Liver (tissue), 9 donors: Measurements from ENCODE around the gene XAB2. TPM values are rescaled to one million over a fixed set of nuclear protein-coding genes. Genes with fewer than 3 reads are reported as not detected.

Source experiments
- DNase-seq: peaks from one replicate; pipeline ENCODE4 v3.0.0-alpha.2; 2017; ENCODE audit warnings: low spot score
- H3K27ac ChIP-seq, 2 donors: one replicate each; pipeline ENCODE4 v1.7.0; 2013; ENCODE audit warnings: inconsistent platforms in 2 of 2, low read length in 2 of 2, control low read depth in 1 of 2, low read depth in 1 of 2, mild to moderate bottlenecking in 1 of 2
- H3K27me3 ChIP-seq, 4 donors: one replicate each; pipeline versions ENCODE4 v1.6.1 to v1.7.0; 2013; ENCODE audit warnings: low read length in 3 of 4, inconsistent platforms in 1 of 4, mild to moderate bottlenecking in 1 of 4, moderate library complexity in 1 of 4; ENCODE audit not compliant: control insufficient read depth in 4 of 4, insufficient read depth in 4 of 4
- H3K36me3 ChIP-seq, 4 donors: one replicate each; pipeline versions ENCODE4 v1.6.1 to v1.7.0; 2013; ENCODE audit warnings: low read length in 3 of 4, mild to moderate bottlenecking in 3 of 4, low read depth in 1 of 4, moderate library complexity in 1 of 4; ENCODE audit not compliant: control insufficient read depth in 4 of 4, insufficient read depth in 3 of 4
- H3K4me1 ChIP-seq, 4 donors: one replicate each; pipeline versions ENCODE4 v1.6.1 to v1.7.0; 2013; ENCODE audit warnings: low read length in 3 of 4, mild to moderate bottlenecking in 3 of 4, moderate library complexity in 1 of 4; ENCODE audit not compliant: control insufficient read depth in 4 of 4, insufficient read depth in 4 of 4
- H3K4me3 ChIP-seq, 3 donors: one replicate each; pipeline versions ENCODE4 v1.6.1 to v1.7.0; 2013; ENCODE audit warnings: low read length in 3 of 3, control low read depth in 1 of 3, low read depth in 1 of 3, mild to moderate bottlenecking in 1 of 3
- H3K9ac ChIP-seq, 2 donors: one replicate each; pipeline ENCODE4 v1.7.0; 2013; ENCODE audit warnings: low read length in 2 of 2, mild to moderate bottlenecking in 2 of 2, moderate library complexity in 2 of 2, control low read depth in 1 of 2, low read depth in 1 of 2
- H3K9me3 ChIP-seq, 4 donors: one replicate each; pipeline versions ENCODE4 v1.6.1 to v1.7.0; 2013; ENCODE audit warnings: low read length in 3 of 4; ENCODE audit not compliant: control insufficient read depth in 4 of 4
- ATF3 ChIP-seq: IDR thresholded peaks from 2 replicates; pipeline ENCODE4 v1.6.1; 2016; ENCODE audit warnings: antibody characterized with exemption
- CTCF ChIP-seq: fragments of 150-350 bp; IDR thresholded peaks from 2 replicates; pipeline ENCODE4 v1.5.1; 2017; ENCODE audit warnings: improper control_type of control experiment, low read depth, low read length; ENCODE audit not compliant: missing input control
- EGR1 ChIP-seq, 2 donors: IDR thresholded peaks; 2 replicates each; pipeline ENCODE4 v1.6.1; 2016 to 2018; ENCODE audit warnings: antibody characterized with exemption in 2 of 2, low read depth in 2 of 2
- FOXA1 ChIP-seq: IDR thresholded peaks from 2 replicates; pipeline ENCODE4 v1.6.1; 2016; ENCODE audit warnings: antibody characterized with exemption
- FOXA2 ChIP-seq: IDR thresholded peaks from 2 replicates; pipeline ENCODE4 v1.6.1; 2016; ENCODE audit warnings: antibody characterized with exemption
- GABPA ChIP-seq, 2 donors: IDR thresholded peaks in 1 of 2; conservative IDR thresholded peaks in 1 of 2; 2 replicates each; pipeline ENCODE4 v1.6.1; 2016; ENCODE audit warnings: antibody characterized with exemption in 2 of 2, mild to moderate bottlenecking in 1 of 2, moderate library complexity in 1 of 2
- HNF4A ChIP-seq, 2 donors: conservative IDR thresholded peaks; 2 replicates each; pipeline ENCODE4 v1.6.1; 2016; ENCODE audit warnings: antibody characterized with exemption in 2 of 2, mild to moderate bottlenecking in 2 of 2
- JUND ChIP-seq, 2 donors: IDR thresholded peaks; 2 replicates each; pipeline ENCODE4 v1.6.1; 2016; ENCODE audit warnings: antibody characterized with exemption in 2 of 2
- RAD21 ChIP-seq, 2 donors: IDR thresholded peaks; 2 replicates each; pipeline ENCODE4 v1.6.1; 2016; ENCODE audit warnings: antibody characterized with exemption in 2 of 2, mild to moderate bottlenecking in 2 of 2
- SP1 ChIP-seq: IDR thresholded peaks from 2 replicates; pipeline ENCODE4 v1.6.1; 2018; ENCODE audit warnings: antibody characterized with exemption, mild to moderate bottlenecking
- TAF1 ChIP-seq: conservative IDR thresholded peaks from 2 replicates; pipeline ENCODE4 v1.6.1; 2016; ENCODE audit warnings: antibody characterized with exemption, mild to moderate bottlenecking
- YY1 ChIP-seq: IDR thresholded peaks from 2 replicates; pipeline ENCODE4 v1.6.1; 2016; ENCODE audit warnings: antibody characterized with exemption, mild to moderate bottlenecking
- ZBTB33 ChIP-seq: IDR thresholded peaks from 2 replicates; pipeline ENCODE4 v1.6.1; 2016; ENCODE audit warnings: antibody characterized with exemption
- WGBS: extraction: QIAGEN DNeasy Blood & Tissue Kit; methylation state at CpG from one replicate; pipeline ENCODE4 v1.1.7; 2013; 5-methylcytosine and 5-hydroxymethylcytosine counted together
- polyA plus RNA-seq, 2 donors: library from polyadenylated mRNA; stranded (reverse) in 1 of 2; unstranded in 1 of 2; fragments of 200-250 nt in 1 of 2; fragments of >200 nt in 1 of 2; fragmentation: Nextera tagmentation in 1 of 2; extraction: Ambion mirVana in 1 of 2; gene quantifications; one replicate each; pipeline versions ENCODE4 v1.2.1 to v1.2.3, GENCODE V29; 2013 to 2015
- total RNA-seq, 2 donors: library from RNA; depleted of rRNA; stranded (reverse); fragments of >200 nt; gene quantifications; one replicate each; pipeline ENCODE4 v1.2.3, GENCODE V29; 2014
- donor health status: healthy.
- donor health status: healthy.
- donor health status: healthy.
- donor health status: healthy.
- donor health status: healthy.

Gene XAB2
- total and polyA plus RNA-seq, 4 donors, result 5.1 to 21.3 (median 15.3) TPM

- TF ChIP-seq TAF1 (no peak), EGR1 (IDR thresholded peaks at IDR 0.05; ENCODE audit: low read depth in 2 of 2) (no peak), ZBTB33 (no peak), YY1 (no peak), GABPA (IDR thresholded peaks at IDR 0.05 in 1 of 2, conservative IDR thresholded peaks at IDR 0.05 in 1 of 2) (no peak), HNF4A (conservative IDR thresholded peaks at IDR 0.05) (no peak), FOXA1 (no peak)
- Histone ChIP-seq H3K4me3 (no peak within 1 kb of the TSS), H3K9ac (no peak within 1 kb of the TSS), H3K27me3 (no peaks in the 10 kb centered on the region), H3K27ac (no peak within 1 kb of the TSS), H3K9me3 (no peaks in the 10 kb centered on the region), H3K4me1 (peaks cover 8 to 42% (median 30%) of the 10 kb centered on the region in 4 donors), H3K36me3 (peaks cover 0 to 6% (median 0%) of the 10 kb centered on the region in 4 donors)
- 63% methylated on average over 2 of the region's 2 CpGs for WGBS
- DNase-seq, result no peak
Observed at GRCh38 chr19:7633698-7634097, 4.4 kb upstream of the XAB2 start, which contains the start of gene PCP2. Gene PCP2, minus strand, starts transcription at chr19:7633719. Its CDS starts 262 bp downstream, at chr19:7633457.

GRCh38 chr19:7632340-7633203 lies 3.2 kb upstream of the XAB2 start:
- H3K9ac ChIP-seq, result no peak overlapping the region
- peaks cover 15 to 48% (median 37%) of the 10 kb centered on the region in 4 donors for H3K4me1 ChIP-seq
- no peak overlapping the region for H3K27ac ChIP-seq
- no peaks in the 10 kb centered on the region for H3K9me3 ChIP-seq
- WGBS, result 94% methylated on average over 40 of the region's 40 CpGs
- no peak for DNase-seq
- H3K4me3 ChIP-seq, result no peak overlapping the region
- TF ChIP-seq SP1 (no peak), FOXA1 (no peak), CTCF (no peak), FOXA2 (no peak), HNF4A (conservative IDR thresholded peaks at IDR 0.05) (no peak), TAF1 (no peak), ATF3 (no peak), RAD21 (IDR thresholded peaks at IDR 0.05) (no peak)
- no peaks in the 10 kb centered on the region for H3K27me3 ChIP-seq
- peaks cover 0 to 6% (median 0%) of the 10 kb centered on the region in 4 donors for H3K36me3 ChIP-seq

GRCh38 chr19:7631577-7631976 lies 2.2 kb upstream of the XAB2 start:
- Histone ChIP-seq H3K9me3 (no peaks in the 10 kb centered on the region), H3K9ac (no peak overlapping the region), H3K36me3 (peaks cover 0 to 11% (median 3%) of the 10 kb centered on the region in 4 donors), H3K27me3 (no peaks in the 10 kb centered on the region), H3K27ac (no peak overlapping the region), H3K4me1 (peaks cover 14 to 50% (median 33%) of the 10 kb centered on the region in 4 donors), H3K4me3 (no peak overlapping the region)
- 94% methylated on average over 12 of the region's 12 CpGs for WGBS
- TF ChIP-seq JUND (IDR thresholded peaks at IDR 0.05) (no peak), EGR1 (IDR thresholded peaks at IDR 0.05; ENCODE audit: low read depth in 2 of 2) (no peak), CTCF (no peak)
- DNase-seq, result no peak
